ENCODE data around the gene CAMK4.

The CAMK4 gene

DNA sequence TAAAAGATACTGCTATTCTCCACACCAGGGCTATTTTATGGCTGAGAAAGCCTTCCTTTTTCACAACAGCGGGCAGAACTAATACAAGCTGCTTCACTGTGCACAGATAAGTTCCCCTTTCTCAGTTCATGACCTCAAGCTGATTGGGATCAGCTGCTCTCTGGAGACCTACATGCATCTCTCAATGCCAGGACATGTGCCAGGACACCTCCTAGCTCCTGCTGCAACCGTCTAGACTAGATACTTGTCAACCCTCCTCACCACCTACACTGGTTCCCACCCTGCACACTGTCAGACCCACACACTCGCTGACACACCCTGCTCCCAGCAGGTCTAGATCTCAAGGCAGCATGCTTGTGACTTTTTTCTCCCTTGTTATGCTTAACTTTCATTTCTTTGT lies 248.4 kb downstream of the CAMK4 start:
- DNase-seq (ENCODE audit: extremely low read depth in 1 of 2, low read depth in 1 of 2) = no peak

DNA sequence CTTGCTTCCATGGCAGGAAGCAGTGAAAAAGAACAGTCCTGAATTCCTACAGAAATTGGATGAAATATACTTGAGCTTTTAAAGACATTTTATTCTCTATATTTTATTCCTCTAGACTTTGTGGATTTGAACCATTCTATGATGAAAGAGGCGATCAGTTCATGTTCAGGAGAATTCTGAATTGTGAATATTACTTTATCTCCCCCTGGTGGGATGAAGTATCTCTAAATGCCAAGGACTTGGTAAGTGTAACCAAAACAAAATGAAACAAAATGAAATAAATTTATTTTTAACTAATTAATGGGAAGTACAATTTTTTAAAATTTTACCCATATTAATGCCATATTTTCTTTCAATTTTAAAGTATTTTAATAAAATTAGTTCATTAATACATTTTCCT lies 254.1 kb downstream of the CAMK4 start:
- no peak for DNase-seq (ENCODE audit: extremely low read depth in 1 of 2, low read depth in 1 of 2)

DNA sequence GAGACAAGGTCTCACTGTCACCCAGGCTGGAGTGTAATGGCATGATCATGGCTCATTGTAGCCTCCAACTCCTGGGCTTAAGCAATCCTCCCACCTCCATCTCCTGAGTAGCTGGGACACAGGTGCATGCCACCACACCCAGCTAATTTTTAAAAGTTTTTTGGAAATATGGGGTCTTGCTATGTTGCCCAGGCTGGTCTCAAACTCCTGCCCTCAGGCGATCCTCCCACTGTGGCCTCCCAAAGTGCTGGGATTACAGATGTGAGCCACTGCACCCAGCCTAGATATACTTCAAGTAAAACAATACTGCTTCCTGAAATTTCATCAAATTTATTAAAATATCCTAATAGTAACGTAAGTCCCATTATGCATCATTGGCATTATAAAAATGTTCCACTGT lies 254.7 kb downstream of the CAMK4 start:
- no peak for DNase-seq (ENCODE audit: extremely low read depth in 1 of 2, low read depth in 1 of 2)

DNA sequence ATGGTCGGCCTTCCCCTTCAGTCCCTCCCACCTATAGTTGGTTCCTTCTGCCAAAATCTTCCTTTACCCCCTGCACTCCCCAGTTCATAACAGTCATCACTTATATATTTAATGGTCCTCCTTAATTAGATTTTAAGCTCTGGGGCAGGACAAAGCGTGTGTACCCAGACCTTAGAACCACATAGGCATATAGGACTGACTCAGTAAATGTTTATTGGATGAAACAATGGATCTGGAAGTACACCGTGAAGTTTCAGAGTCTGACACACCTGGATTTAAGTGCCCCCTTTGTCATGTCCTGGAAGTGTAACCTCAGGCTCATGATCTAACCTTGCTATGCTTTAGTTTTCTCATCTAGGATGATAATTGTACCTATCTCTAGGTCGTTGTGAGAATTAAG lies 256.2 kb downstream of the CAMK4 start:
- no peak for DNase-seq (ENCODE audit: extremely low read depth in 1 of 2, low read depth in 1 of 2)

DNA sequence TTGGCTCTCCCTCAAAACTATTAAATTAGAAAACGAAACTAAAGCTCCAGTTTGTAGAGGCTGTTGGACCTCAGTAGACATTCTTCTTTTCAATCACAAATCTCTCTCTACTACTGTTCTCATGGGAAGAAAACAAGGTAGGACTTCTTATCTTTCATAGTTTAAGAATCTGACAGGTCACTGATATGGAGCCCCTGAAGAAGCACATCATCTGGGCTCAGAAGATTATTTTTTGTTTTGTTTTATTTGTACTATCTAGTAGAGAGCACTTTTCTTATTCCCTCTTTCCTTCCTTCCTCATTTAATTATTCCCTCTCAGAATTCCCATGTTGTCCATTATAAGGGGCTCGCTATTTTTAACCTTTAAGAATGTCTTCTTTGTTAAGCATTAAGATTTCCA lies 261.9 kb downstream of the CAMK4 start:
- no peak for DNase-seq (ENCODE audit: extremely low read depth in 1 of 2, low read depth in 1 of 2)

- DNase-seq (ENCODE audit: extremely low read depth in 1 of 2, low read depth in 1 of 2) = no peak
These were observed 262.7 kb downstream of the CAMK4 start for GRCh38 chr5:111486926-111487325.

DNA sequence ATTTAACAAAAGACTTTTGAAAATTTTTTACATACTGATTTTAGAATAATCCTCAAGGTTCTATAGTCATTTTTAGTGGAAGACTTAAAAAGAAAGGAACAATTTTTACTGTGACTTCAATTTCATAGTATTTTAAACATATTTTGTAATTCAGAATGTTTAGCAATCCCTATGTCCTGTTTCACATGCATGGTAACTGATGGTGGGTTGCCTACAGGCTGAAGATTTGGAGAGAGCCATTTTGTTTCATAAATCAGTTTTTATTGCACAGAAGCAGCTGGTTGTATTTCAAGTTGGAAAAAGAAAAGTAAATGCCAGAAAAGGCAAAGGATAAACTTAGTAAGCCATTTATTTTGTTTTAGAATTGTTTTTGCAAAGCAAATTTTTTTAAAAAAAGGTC lies 264.2 kb downstream of the CAMK4 start:
- DNase-seq (ENCODE audit: extremely low read depth in 1 of 2, low read depth in 1 of 2) = no peak

- no peak for DNase-seq (ENCODE audit: extremely low read depth in 1 of 2, low read depth in 1 of 2)
These were observed 268.8 kb downstream of the CAMK4 start for GRCh38 chr5:111493031-111493430.

DNA sequence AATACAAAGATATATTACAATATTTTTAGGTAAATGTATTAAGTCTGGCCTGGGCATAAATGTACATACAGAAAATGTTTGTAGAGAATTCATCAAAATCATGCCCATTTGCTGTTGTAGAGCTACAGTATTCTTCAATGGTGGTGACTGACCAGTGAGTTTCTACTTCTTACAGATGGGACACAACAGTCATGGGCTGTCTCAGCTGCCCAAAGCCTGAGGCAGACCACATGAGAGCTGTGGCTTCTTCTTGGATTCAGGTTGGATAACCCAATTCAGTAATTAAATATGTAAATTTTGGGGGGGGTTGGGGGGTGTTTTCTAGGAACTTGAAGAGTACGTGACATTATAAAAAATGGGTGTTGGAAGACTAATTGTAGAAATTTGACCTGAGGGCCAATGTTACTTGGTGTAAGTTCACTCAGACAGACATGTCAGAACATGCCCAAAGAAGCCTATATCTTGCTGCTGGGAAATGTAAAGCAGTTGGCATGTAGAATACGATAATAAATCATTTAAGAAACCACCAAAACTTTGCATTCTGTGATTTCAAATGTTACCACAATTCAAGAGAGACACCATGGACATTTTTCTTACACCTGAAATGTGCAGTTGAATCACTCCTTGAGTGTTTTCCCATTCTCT lies 270.3 kb downstream of the CAMK4 start:
- no peak for DNase-seq (ENCODE audit: extremely low read depth in 1 of 2, low read depth in 1 of 2)

GRCh38 chr5:111495159-111495558 lies 271.0 kb downstream of the CAMK4 start:
- no peak for DNase-seq (ENCODE audit: extremely low read depth in 1 of 2, low read depth in 1 of 2)

- no peak for DNase-seq (ENCODE audit: extremely low read depth in 1 of 2, low read depth in 1 of 2)
These were observed 274.2 kb downstream of the CAMK4 start for GRCh38 chr5:111498346-111498745.

DNA sequence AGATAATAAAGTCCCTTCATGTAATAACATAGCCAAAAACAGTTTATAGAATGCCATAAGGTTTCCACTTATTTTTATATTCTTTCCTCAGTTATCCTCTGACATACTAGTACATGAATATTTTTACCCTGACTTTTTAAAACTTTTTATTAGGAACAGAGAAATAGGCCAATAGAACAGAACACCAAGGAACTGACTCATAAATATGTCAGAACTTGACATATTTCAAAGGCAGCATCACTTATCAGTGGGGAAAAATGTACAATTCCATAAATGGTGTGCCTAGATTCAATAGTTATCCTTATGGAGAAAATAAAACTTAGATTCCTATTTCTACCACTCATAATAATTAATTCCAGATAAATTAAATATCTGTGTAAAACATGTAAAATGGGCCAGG lies 278.8 kb downstream of the CAMK4 start:
- no peak for DNase-seq (ENCODE audit: extremely low read depth in 1 of 2, low read depth in 1 of 2)

DNA sequence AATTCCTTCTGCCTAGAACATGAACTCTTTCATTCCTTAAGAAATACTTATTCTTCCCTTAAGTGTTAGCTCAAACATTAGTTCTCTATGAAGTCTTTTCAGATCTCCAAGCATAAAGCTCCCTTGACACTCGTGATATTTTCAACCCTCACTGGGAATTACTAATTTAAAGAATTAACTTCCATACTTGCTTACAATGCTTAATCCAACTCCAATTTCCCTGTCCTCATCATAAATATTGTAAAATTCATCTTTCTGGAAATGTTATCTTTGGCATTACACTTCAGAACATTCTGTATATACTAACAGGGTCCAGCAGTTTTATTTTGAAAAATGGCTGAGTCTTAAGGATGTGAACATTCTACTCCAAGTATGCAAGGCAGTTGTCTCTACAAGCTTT lies 280.9 kb downstream of the CAMK4 start:
- no peak for DNase-seq (ENCODE audit: extremely low read depth in 1 of 2, low read depth in 1 of 2)

DNA sequence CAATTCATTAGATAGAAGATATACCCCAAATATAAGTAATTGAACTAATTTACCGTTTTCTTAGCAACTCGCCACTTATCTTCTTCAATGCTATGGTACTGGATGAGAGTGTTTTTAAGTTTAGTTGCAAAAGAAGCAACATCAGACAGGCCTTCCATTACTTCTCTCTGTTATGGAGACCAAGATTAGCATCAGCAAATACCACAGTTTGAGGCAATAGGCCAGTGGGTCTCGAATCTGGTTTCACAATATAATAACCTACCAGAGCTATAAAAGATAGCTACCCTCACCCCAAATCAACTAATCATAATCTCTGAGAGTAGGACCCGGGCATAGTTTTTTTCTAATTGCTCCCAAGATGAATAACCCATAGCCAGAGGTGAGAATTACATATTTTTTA lies 283.1 kb downstream of the CAMK4 start:
- no peak for DNase-seq (ENCODE audit: extremely low read depth in 1 of 2, low read depth in 1 of 2)

GRCh38 chr5:111509119-111509518 lies 284.9 kb downstream of the CAMK4 start:
- no peak for DNase-seq (ENCODE audit: extremely low read depth in 1 of 2, low read depth in 1 of 2)

DNA sequence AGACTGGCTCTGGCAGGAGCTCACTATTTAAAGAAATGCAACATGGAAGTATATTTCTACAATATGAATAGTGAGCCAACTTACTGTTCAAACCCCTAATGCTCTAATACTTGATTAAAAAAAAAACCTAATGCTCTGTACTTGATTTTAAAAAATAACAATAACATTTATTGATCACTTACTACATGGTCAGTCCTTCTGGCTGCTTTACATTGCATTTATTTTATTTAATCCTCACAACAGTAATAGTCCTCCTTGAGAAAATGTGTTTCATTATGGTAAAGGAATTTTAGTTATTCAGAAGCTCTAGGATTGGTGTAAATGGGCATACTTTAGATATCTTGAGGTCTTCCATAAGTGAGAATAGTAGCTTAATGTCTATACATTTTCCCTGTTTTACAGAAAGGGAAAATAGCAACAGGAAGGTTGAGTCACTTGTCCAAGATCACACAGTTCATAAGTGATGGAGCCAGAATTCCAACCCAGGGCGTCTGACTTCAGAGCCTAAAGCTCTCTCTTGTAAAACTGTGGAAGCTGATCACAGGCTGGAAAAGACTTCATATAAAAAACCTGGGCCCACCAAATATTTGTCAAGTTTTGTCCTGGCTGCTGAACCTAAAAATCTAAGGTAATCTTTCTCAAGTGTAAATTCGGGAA lies 287.1 kb downstream of the CAMK4 start:
- DNase-seq (ENCODE audit: extremely low read depth in 1 of 2, low read depth in 1 of 2) = no peak

DNA sequence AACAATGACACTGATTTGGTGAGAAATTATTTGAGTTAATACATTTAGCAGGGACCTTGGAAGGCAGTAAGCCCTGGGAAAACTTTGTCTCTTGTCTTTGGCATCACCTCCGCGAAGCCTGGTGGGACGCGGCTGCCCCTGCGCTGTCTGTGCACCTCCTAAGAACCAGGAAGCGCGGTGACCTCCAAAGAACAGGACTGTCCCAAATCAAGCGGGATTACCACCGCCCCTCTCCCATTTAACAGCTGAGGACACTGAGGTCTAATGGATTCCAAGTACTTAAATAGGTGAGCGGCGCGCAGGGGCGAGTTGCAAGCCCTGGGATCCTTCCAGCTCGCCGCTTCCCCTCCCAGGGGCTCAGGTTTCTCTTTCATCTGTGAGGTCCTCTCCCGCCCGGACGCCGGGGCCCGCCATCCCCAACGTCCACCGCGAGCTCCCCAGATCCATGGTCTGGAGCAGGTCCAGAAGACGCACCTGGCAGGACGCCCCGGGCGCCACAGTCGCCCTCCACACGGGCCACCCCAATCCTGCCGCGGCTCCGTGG lies 287.7 kb downstream of the CAMK4 start:
- peak in 1 of 2 donors; percentile 19 for DNase-seq (ENCODE audit: extremely low read depth in 1 of 2, low read depth in 1 of 2)

GRCh38 chr5:111512375-111513130 lies 288.4 kb downstream of the CAMK4 start, which contains the start of gene STARD4:
Gene STARD4, minus strand, starts transcription at chr5:111512535. Its CDS starts 5,102 bp downstream, at chr5:111507433.
- DNase-seq (ENCODE audit: extremely low read depth in 1 of 2, low read depth in 1 of 2) = peak; percentile 87 to 88

GRCh38 chr5:111513131-111513520 lies 288.9 kb downstream of the CAMK4 start:
- DNase-seq (ENCODE audit: extremely low read depth in 1 of 2, low read depth in 1 of 2) = no peak

DNA sequence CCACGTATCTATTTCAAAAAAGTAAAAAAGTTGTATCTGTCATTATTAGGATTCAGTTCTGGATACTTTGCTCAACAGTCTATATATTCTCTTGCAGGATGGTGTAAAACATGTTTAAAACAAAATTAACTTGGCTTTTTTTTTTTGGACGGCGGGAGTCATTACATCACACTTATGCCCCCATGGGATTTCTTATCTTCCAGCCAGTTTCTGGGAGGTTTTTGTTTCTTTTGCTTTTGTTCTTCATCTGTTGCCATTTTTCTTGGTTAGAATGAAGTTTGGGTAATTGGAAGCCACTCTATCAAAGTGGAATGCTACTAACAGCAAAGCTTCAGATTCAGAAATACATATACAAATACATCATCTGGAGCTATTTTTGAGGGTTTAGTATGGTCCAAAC lies 289.9 kb downstream of the CAMK4 start:
- no peak for DNase-seq (ENCODE audit: extremely low read depth in 1 of 2, low read depth in 1 of 2)

- DNase-seq (ENCODE audit: extremely low read depth in 1 of 2, low read depth in 1 of 2) = no peak
These were observed 293.8 kb downstream of the CAMK4 start for GRCh38 chr5:111517853-111518501.

Measured in activated CD8-positive, alpha-beta memory T cell treated with anti-CD3 and anti-CD28 coated beads for 1 hour (primary cell).